ENCODE measurements around the gene LHCGR.
"Not testable (repeated sequence)": the region's sequence is repeated elsewhere in the genome, so short reads cannot be mapped to it uniquely, and the experiment has no call there.

LHCGR gene

GRCh38 chr2:48711343-48711742 is 44.2 kb downstream of the LHCGR start:
- DNase-seq (ENCODE audit: low read depth in 1 of 2, low spot score in 1 of 2), result no peak

DNA sequence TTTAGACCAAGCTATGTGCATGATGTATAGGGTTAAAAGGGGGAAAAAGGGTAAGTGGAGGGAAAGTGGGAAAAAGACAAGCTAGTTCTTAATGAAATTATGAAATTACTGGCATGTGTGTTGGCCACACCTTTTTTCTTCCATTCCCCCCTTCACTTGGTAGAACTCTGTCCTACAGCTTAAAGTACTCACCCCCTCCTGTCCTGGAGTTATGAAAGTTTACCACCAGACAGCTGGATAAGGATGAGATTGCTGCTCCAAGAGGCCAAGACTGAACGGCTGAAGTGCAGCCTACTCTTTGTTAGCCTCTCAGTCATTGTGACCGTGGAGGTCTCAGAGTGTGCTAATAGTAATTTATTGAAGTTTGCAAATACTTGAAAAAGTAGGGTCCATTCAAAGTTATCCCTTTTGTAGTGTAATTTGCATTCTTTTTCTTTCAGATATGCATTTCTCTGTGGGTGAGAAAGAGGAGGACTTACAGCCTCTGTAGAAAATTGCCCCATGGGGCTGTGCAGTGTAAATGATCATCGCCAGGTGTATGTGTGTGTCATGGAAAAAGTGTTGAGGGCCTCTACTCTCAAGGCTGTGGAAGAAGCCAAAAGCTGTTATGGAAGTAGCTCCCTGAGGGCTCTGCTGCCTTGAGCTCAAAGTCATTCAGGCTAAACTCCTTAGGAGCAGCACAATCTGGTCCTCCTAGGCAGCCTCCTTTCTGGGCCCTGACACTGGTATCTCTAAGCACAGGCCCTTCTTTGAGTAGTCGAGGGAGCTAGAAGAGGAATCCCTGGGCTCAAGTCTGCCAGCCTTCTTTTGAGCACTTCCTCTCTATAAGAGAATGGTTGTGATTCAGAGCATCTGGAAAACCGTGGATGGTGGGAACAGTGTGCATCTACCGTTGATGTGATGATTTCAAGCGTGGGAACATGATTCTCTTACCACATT is 46.2 kb downstream of the LHCGR start:
- no peak for DNase-seq (ENCODE audit: low read depth in 1 of 2, low spot score in 1 of 2)

DNA sequence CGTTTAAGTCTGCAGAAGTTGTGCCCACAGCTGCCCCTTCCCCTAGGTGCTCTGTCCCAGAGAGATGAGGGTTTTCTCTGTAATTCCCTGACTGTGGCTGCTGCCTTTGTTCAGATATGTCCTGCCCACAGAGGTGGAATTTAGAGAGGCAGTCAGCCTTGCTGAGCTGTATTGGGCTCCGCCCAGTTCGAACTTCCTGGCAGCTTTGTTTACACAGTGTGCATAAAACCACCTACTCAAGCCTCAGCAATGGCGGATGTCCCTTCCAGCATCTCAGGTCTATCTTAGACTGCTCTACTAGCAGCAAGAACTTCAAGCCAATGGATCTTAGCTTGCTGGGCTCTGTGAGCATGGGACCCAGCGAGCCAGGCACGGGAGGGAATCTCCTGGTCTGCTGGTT is 48.1 kb downstream of the LHCGR start:
- no peak for DNase-seq (ENCODE audit: low read depth in 1 of 2, low spot score in 1 of 2)

- not testable (repeated sequence) for DNase-seq (ENCODE audit: low read depth in 1 of 2, low spot score in 1 of 2)
Observed at GRCh38 chr2:48703621-48704020, 51.9 kb downstream of the LHCGR start.

DNA sequence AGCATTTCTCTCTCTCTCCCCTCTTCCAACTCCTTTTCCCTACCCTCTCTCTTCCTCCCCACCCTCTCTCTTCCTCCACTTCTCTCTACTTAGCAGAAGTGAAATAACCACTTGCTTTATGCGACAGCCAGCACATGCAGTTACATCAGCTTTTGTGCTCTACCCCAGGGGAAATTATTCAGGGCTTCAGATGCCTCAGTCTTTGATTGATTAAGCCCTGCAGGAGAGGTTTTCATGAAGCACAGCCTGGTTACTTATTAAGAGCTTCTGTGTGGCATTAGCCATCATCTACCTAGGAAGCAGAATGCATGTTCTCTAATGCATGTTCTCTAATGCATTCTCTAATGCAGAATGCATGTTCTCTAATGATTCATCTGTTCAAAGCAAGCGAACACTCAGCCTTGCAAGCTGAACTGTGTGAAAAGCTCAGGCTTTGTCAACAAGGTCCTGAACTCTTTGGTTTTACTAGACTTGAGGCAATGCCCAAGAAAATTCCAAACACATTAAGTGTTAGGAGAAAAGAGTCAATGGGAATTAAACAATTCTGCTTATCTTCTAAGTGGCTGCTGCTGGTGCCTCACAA is 56.1 kb downstream of the LHCGR start:
- no peak for DNase-seq (ENCODE audit: low read depth in 1 of 2, low spot score in 1 of 2)

DNA sequence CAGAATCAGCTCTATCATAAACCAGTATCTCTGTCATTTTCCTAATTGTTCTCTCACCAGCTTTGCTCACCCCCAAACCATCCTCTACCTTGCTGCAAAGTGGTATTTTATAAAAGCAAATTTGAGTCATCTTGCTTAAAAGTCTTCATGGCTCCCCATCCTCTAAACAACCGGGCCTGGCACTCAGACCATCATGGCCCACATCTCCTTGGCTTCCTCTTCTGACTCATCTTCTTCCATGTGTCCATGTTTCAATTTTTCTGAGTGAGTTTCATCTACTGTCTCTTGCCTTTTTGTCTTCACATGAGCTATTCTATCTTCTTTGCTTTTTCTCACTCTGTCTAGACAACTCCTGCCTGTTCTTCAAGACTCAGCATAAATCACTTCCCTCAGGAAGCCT is 58.6 kb downstream of the LHCGR start:
- DNase-seq (ENCODE audit: low read depth in 1 of 2, low spot score in 1 of 2), result no peak

GRCh38 chr2:48695991-48696390 is 59.5 kb downstream of the LHCGR start:
- no peak for DNase-seq (ENCODE audit: low read depth in 1 of 2, low spot score in 1 of 2)

DNA sequence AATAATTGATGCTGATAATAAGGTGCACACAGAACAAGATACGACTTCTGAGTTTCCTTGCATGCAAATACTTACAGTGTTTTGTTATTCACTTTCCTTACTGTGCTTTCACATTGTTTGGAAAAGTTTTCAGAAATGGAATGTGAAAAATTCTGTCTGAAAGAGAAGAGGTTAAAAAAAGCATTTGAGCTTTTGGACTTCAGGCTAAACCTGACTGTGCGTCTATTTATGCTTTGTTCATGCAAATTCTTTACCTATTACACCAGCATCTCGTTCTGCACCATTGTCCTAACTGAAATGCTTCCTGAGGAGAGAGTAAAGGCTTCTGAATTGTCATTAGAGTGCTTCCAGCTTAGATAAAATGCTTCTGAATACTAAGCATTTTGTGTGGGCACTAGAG is 61.4 kb downstream of the LHCGR start:
- DNase-seq (ENCODE audit: low read depth in 1 of 2, low spot score in 1 of 2), result no peak

- no peak for DNase-seq (ENCODE audit: low read depth in 1 of 2, low spot score in 1 of 2)
Observed at GRCh38 chr2:48693645-48694044, 61.9 kb downstream of the LHCGR start.

DNA sequence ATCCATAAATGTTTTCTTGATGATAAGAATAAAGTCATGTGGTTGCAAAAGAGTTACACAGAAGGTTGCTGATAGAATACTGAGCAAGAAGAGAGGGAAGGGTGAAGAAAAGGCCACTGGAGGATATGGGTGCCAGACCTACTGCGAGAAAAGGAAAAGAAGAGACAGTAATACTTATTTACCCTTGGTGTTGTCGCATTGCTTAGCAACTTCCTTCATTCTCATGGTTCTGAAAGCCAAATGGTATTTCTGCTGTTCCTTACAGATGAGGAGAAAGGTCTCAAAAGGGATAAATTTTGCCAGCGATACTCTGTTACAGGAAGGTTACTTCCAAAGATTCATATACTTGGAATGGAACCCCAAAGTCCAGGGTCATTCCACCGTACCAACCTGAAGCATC is 62.5 kb downstream of the LHCGR start:
- no peak for DNase-seq (ENCODE audit: low read depth in 1 of 2, low spot score in 1 of 2)

GRCh38 chr2:48691935-48692691 is 63.4 kb downstream of the LHCGR start:
- DNase-seq (ENCODE audit: low read depth in 1 of 2, low spot score in 1 of 2), result no peak

DNA sequence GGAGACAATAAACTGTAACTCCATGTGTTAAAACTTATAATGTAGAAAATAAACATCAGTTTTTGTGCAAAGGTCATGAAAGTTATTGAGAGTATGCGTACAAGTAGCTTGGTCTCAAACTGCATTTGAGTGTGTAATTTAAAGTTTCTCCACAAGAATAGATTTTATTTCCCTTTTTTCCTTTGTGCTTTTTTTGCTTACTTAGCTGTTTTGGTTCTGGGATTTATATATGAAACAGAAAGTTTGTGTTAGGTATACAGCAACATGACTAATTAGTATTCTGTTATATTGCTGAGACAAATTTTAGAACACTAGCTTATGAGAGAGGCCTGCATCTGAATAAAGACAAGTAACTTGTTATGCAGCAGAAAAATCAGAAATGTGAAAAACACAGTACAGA is 70.4 kb downstream of the LHCGR start:
- no peak for DNase-seq (ENCODE audit: low read depth in 1 of 2, low spot score in 1 of 2)

DNA sequence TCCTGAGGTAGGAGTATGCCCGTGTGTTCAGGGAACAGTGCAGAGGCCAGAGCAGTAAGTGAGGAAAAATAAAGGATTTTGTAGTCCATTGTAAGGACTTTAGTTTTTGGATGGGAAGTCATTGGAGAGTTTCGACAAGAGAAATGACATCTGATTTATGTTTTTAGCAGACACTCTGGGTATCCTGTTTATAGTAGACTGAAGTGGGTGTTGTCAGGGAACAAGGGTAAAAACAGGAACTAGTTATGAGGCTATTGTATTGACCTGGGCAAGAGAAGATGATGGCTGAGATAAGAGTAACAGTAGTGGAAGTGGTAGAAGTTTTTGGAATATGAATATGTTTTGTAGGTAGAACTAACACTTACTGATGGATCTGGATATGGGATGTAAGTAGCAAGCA is 78.1 kb downstream of the LHCGR start:
- DNase-seq (ENCODE audit: low read depth in 1 of 2, low spot score in 1 of 2), result no peak

DNA sequence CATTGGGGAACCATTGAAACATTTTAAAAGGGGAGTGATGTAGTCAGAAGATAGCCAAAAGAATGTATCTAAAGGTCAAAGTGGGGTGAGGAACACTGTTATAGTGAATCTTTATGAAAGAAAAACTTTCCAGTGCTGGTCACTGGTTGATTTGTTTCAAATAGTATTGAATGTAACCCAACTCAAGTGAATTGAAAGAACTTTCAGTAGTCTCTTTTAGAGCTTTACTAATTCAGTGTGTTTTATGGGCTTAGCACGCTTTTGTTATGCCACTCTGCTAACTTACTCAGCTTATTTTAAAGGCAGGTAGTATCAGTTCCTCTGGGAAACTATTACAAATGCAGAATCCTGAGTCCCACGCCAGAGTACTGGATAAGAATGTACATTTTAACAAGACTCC is 80.6 kb downstream of the LHCGR start:
- no peak for DNase-seq (ENCODE audit: low read depth in 1 of 2, low spot score in 1 of 2)

GRCh38 chr2:48673581-48673980 is 81.9 kb downstream of the LHCGR start:
- no peak for DNase-seq (ENCODE audit: low read depth in 1 of 2, low spot score in 1 of 2)

- DNase-seq (ENCODE audit: low read depth in 1 of 2, low spot score in 1 of 2), result no peak
Observed at GRCh38 chr2:48668992-48669391, 86.5 kb downstream of the LHCGR start.

- no peak for DNase-seq (ENCODE audit: low read depth in 1 of 2, low spot score in 1 of 2)
Observed at GRCh38 chr2:48651158-48651790, 104.2 kb downstream of the LHCGR start.

- no peak for DNase-seq (ENCODE audit: low read depth in 1 of 2, low spot score in 1 of 2)
Observed at GRCh38 chr2:48638261-48638660, 117.3 kb downstream of the LHCGR start.

Data from activated CD4-positive, alpha-beta T cell treated with anti-CD3 and anti-CD28 coated beads, Interleukin-2, amount 50 U/mL, for 24 hours (primary cell).